COR-L47 (cell line): ENCODE results near the gene MAPK8IP1.
"Not testable (repeated sequence)": the region's sequence is repeated elsewhere in the genome, so short reads cannot be mapped to it uniquely, and the experiment has no call there.

Source experiments
- DNase-seq: peaks from one replicate; lab custom pipeline; 2025; lab: John Stamatoyannopoulos, UW

The MAPK8IP1 gene

GRCh38 chr11:45885274-45885920 is at the start of gene MAPK8IP1:
MAPK8IP1 (plus strand) TSS chr11:45885651; CDS start chr11:45885821, 170 bp downstream.
- peak; percentile 67 for DNase-seq

GRCh38 chr11:45839204-45839603 is 46.2 kb upstream of the MAPK8IP1 start:
- no peak for DNase-seq

GRCh38 chr11:45840251-45840650 is 45.2 kb upstream of the MAPK8IP1 start:
- DNase-seq, result not testable (repeated sequence)

- DNase-seq, result peak; percentile 84
Observed at GRCh38 chr11:45843158-45843924, 42.1 kb upstream of the MAPK8IP1 start.

GRCh38 chr11:45844822-45845578 is 40.5 kb upstream of the MAPK8IP1 start:
- DNase-seq, result no peak

- DNase-seq, result no peak
Observed at GRCh38 chr11:45846174-45846675, 39.2 kb upstream of the MAPK8IP1 start.

GRCh38 chr11:45846974-45847910 is 38.2 kb upstream of the MAPK8IP1 start, which contains the start of gene CRY2:
CRY2 (plus strand) TSS chr11:45847475; CDS start chr11:45847491, 16 bp downstream.
- peak; percentile 98 for DNase-seq

- DNase-seq, result peak; percentile 24
Observed at GRCh38 chr11:45847911-45848316, 37.5 kb upstream of the MAPK8IP1 start.

GRCh38 chr11:45848654-45849081 is 36.8 kb upstream of the MAPK8IP1 start:
- peak; percentile 7 for DNase-seq

GRCh38 chr11:45850446-45850845 is 35.0 kb upstream of the MAPK8IP1 start:
- DNase-seq, result no peak

GRCh38 chr11:45851228-45851627 is 34.2 kb upstream of the MAPK8IP1 start:
- DNase-seq, result no peak

- no peak for DNase-seq
Observed at GRCh38 chr11:45852018-45852711, 33.3 kb upstream of the MAPK8IP1 start.

- no peak for DNase-seq
Observed at GRCh38 chr11:45852712-45853101, 32.7 kb upstream of the MAPK8IP1 start.

- DNase-seq, result no peak
Observed at GRCh38 chr11:45853332-45854219, 31.9 kb upstream of the MAPK8IP1 start.

- no peak for DNase-seq
Observed at GRCh38 chr11:45855308-45855707, 30.1 kb upstream of the MAPK8IP1 start.

- no peak for DNase-seq
Observed at GRCh38 chr11:45856044-45856468, 29.4 kb upstream of the MAPK8IP1 start.

GRCh38 chr11:45857961-45858474 is 27.4 kb upstream of the MAPK8IP1 start:
- no peak for DNase-seq

GRCh38 chr11:45858751-45859398 is 26.6 kb upstream of the MAPK8IP1 start:
- no peak for DNase-seq

GRCh38 chr11:45859661-45860140 is 25.8 kb upstream of the MAPK8IP1 start:
- DNase-seq, result peak; percentile 93
